H1 (cell line): ENCODE measurements around the gene SH3RF3. TPM values are rescaled to one million over a fixed set of nuclear protein-coding genes. Genes with fewer than 3 reads are reported as not detected.

Experiments used
- CBX5 ChIP-seq: fragments of 300-800, 300-1000 bp; sonication (generic); IDR thresholded peaks from 2 replicates; pipeline ENCODE4 v1.7.1; 2016; ENCODE audit warnings: antibody characterized with exemption, low read length, low read depth
- CHD1 ChIP-seq: IDR thresholded peaks from 2 replicates; pipeline ENCODE4 v1.6.1; 2012; ENCODE audit warnings: low read depth, low read length, improper control_type of control experiment
- CHD7 ChIP-seq: fragments of 300-600 bp; sonication (generic); IDR thresholded peaks from 2 replicates; pipeline ENCODE4 v1.7.1; 2012; ENCODE audit warnings: low read length, moderate library complexity, mild to moderate bottlenecking, inconsistent platforms; ENCODE audit not compliant: insufficient replicate concordance
- E2F6 ChIP-seq: IDR thresholded peaks from 2 replicates; pipeline ENCODE4 v1.6.1; 2012; ENCODE audit warnings: inconsistent platforms
- EGR1 ChIP-seq: IDR thresholded peaks from 2 replicates; pipeline ENCODE4 v1.6.1; 2011; ENCODE audit warnings: low read depth, low read length, borderline replicate concordance
- JUN ChIP-seq: IDR thresholded peaks from 2 replicates; pipeline ENCODE4 v1.6.1; 2011; ENCODE audit warnings: low read depth, mild to moderate bottlenecking, improper control_type of control experiment, low read length
- POU5F1 ChIP-seq: IDR thresholded peaks from 2 replicates; pipeline ENCODE4 v1.6.1; 2011; ENCODE audit warnings: low read depth, mild to moderate bottlenecking, low read length, moderate library complexity
- SIX5 ChIP-seq: IDR thresholded peaks from 2 replicates; pipeline ENCODE4 v1.6.1; 2011; ENCODE audit warnings: mild to moderate bottlenecking, low read depth, low read length
- SUZ12 ChIP-seq: fragments of 200-600 bp; sonication (generic); IDR thresholded peaks from 2 replicates; pipeline ENCODE4 v1.6.1; 2012; ENCODE audit warnings: mild to moderate bottlenecking, inconsistent platforms, low read length, moderate library complexity, mixed read lengths
- TBP ChIP-seq: IDR thresholded peaks from 2 replicates; pipeline ENCODE4 v1.6.1; 2011; ENCODE audit warnings: low read depth, low read length, improper control_type of control experiment
- polyA plus RNA-seq, 7 experiments: library from polyadenylated mRNA; depleted of rRNA in 3 of 7; stranded (reverse) in 5 of 7; unstranded in 2 of 7; fragments of >200 nt in 5 of 7; fragments of 200-250 nt in 2 of 7; gene quantifications; 1 replicate in 5 of 7; 2 replicates in 1 of 7; 4 replicates in 1 of 7; pipeline versions ENCODE4 v1.2.1 to v1.2.3, GENCODE V29; 2011 to 2013; ENCODE audit warnings: missing spikeins in 2 of 7, mixed read lengths in 2 of 7
- total RNA-seq: library from RNA; stranded (reverse); fragmentation: NEBNext Ultra II Directional; extraction: Animal tissue kit (Norgen Biotek cat#: 25700); gene quantifications from 2 replicates; pipeline ENCODE4 v1.2.1, GENCODE V29; 2021

Gene SH3RF3
- total and polyA plus RNA-seq, 2 of the 8 experiments (the other 6 are each of a cell fraction or from before 2014, with no cell fraction given): 0.11 to 0.65 TPM

GRCh38 chr2:109348671-109349502, 219.9 kb downstream of the SH3RF3 start (continued):
- TF ChIP-seq CBX5 (no peak), EGR1 (no peak), CHD7 (no peak), POU5F1 (no peak), E2F6 (no peak), CHD1 (no peak), SIX5 (no peak), SUZ12 (no peak), JUN (no peak), TBP (no peak)
